ENCODE results near the gene DTNA. TPM values are rescaled to one million over a fixed set of nuclear protein-coding genes. Genes with fewer than 3 reads are reported as not detected.
A peak's percentile ranks its signal among the peaks of the same experiment; 100 is the strongest.
"Not testable (repeated sequence)": the region's sequence is repeated elsewhere in the genome, so short reads cannot be mapped to it uniquely, and the experiment has no call there.

DTNA gene
- polyA plus RNA-seq (ENCODE audit: insufficient read length in 3 of 3) = 10 to 100 TPM; 17.4 to 19.5 (median 19.2) TPM
- long read RNA-seq, donor 1 = 0 reads
- long read RNA-seq, donor 2 = 0 reads
- long read RNA-seq, donor 3, partial matches to known transcripts = 0 of 1 reads
- long read RNA-seq, donor 3, other reads (novel, unspliced or antisense) = 0 of 1 reads
- long read RNA-seq, donor 4 = 0 reads
- long read RNA-seq, donor 5 = 0 reads
- long read RNA-seq, donor 6 = 0 reads
- long read RNA-seq, donor 7 = 0 reads
- long read RNA-seq, donor 8 = 0 reads
- long read RNA-seq, donor 9, partial matches to known transcripts = 0 of 2 reads
- long read RNA-seq, donor 9, other reads (novel, unspliced or antisense) = 0 of 2 reads
- long read RNA-seq, donor 10 = 0 reads
- long read RNA-seq, donor 11 = 0 reads
- long read RNA-seq, donor 12 = 0 reads
- long read RNA-seq, donor 13, partial matches to known transcripts = 0 of 1 reads
- long read RNA-seq, donor 13, other reads (novel, unspliced or antisense) = 0 of 1 reads
- long read RNA-seq, donor 14 = 0 reads
- long read RNA-seq, donor 15 = 0 reads
- long read RNA-seq, donor 16 = 0 reads

- DNase-seq = peak; percentile 84
Observed at GRCh38 chr18:34709750-34710441, at the start of gene DTNA. DTNA (plus strand) TSS chr18:34710298; CDS start chr18:34755977, 45,679 bp downstream.

- no peak for DNase-seq
Observed at GRCh38 chr18:34660572-34660971, 49.5 kb upstream of the DTNA start.

- no peak for DNase-seq
Observed at GRCh38 chr18:34661464-34662087, 48.5 kb upstream of the DTNA start.

DNA sequence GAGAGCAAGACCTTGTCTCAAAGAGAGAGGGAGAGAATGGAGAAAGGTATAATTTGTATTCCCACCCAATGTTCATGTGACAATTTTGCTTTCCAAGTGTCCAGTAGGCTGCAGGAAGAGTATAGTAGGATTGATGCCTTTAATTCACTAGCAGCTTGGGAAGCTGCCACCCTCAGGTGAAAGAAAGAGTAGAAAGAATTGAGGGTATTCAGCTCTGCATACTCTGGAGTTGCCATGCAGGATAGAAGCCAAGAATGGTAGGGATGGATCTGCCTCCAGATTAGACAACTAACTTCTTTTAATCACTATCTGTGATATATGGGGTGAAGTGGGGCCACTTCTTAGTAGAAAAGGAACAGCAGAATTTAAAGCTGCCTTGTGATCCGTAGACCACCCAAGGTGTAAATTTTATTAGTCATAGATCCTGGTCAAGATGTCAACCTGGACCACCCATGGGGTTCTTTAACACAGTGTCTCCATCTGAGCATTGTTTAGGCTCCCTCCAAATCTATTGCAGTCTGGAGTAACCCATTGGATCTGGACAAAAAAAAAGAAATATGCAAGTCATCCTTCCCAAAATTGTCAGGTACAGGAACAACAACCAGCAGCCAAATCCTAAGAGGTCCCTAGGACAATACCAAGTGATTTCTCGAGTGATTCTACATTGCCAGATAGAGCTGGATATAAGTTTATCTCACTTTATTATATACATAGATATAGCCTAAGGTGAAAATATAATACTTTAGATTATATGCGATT, 33.1 kb upstream of the DTNA start:
- no peak for DNase-seq

DNA sequence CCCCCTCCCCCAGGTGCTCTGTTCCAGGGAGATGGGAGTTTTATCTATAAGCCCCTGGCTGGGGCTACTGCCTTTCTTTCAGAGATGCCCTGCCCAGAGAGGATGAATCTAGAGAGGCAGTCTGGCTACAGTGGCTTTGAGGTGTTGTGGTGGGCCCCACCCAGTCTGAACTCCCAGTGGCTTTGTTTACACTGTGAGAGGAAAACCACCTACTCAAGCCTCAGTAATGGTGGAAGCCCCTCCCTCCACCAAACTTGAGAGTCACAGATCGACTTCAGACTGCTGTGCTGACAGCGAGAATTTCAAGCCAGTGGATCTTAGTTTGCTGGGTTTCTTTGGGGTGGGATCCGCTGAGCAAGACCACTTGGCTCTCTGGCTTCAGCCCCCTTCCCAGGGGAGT, 20.3 kb upstream of the DTNA start:
- not testable (repeated sequence) for DNase-seq

- DNase-seq = no peak
Observed at GRCh38 chr18:34691614-34692013, 18.5 kb upstream of the DTNA start.

- no peak for DNase-seq
Observed at GRCh38 chr18:34694591-34695165, 15.4 kb upstream of the DTNA start.

GRCh38 chr18:34695310-34695709, 14.8 kb upstream of the DTNA start:
- DNase-seq = peak; percentile 75

DNA sequence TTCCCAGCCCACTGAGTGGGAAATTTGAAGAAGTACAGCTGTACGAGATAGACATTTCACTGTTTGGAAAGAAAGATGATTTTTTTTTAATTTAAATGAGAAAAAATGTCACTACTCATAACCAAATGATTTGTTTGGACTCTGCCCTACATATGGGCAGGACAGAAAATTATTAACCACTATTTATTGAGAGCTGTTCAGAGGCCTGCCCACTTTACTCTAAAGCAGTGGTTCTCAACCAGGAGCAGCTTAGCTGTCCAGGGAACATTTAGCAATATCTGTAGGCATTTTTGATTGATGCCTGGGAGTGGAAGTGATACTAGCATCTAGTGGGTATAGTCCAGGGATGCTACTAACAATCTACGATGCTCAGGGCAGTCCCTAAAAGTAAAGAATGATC, 13.4 kb upstream of the DTNA start:
- no peak for DNase-seq

GRCh38 chr18:34697233-34697632, 12.9 kb upstream of the DTNA start:
- DNase-seq = no peak

DNA sequence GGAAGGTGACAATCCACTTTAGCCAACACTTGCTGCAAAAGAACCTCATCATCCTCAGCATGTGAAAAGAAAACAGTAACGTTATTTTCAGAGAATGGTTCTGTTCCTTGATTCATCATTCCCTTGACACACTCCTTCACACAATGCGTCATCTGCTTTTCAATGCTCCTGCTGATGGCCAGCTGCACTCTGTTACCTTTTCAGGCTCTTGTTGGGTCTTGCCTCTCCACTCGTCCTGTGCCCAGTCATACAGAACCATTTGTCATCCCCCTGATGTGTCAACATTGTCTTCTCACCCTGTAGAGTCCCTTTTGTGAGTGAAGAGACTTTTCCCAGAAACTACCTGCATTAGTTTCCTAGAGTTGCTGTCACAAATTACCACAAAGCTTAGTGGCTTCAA, 12.2 kb upstream of the DTNA start:
- DNase-seq = no peak

GRCh38 chr18:34701911-34702310, 8.2 kb upstream of the DTNA start:
- DNase-seq = no peak

DNA sequence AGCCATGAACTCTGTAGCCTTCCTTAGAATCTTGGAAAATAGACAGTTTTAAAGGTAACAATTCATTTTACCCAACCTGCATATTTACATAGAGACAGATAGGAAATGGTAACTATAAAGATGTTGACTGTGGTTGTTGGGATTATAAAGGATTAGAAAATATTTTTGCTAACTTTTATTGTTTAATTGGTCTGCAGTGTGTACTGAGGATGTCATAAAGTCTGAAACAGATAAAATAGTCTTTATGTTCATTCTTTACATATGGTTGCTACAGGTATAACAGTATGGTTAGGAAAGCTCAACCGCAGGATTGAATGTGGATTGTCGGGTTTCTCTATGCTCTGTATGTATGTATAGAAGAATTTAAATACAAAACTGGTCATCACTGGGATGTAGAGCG, 7.3 kb upstream of the DTNA start:
- DNase-seq = no peak

DNA sequence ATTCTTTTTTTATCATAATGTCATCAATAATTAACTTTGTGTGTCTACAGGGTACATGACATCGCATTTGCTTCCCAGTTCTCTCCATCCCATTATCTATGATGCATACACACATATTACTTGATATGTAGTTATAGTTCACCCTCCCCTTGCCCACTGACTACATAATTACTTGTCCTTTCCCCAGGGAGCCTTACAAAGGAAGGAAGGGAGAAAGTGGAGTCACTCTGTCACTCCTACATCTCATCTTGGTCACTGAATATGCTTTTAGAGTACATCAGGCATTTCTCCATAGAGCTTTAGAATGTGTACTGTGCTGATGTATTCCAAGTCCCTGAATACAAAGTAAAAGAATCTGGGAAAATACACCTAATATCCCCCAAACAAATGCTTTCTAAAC, 6.0 kb upstream of the DTNA start:
- no peak for DNase-seq

DNA sequence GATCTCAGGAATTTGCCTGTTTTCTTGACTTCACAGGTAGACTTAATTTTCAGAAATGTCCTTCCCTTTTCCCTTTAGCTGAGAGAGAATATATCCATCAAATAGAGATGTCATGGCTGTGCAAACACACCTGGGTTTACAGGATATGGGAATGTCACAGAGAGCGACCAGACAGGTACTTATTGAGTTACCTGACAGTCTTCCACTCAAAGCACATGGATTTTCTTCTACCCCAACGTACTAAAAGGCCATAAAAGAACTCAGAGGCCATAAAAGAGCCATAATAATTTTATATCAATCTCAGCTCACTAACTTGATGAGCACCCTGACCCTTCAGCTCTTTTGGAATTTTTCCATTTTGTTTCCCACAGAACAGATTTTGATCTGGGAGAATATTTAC, 5.3 kb upstream of the DTNA start:
- no peak for DNase-seq

DNA sequence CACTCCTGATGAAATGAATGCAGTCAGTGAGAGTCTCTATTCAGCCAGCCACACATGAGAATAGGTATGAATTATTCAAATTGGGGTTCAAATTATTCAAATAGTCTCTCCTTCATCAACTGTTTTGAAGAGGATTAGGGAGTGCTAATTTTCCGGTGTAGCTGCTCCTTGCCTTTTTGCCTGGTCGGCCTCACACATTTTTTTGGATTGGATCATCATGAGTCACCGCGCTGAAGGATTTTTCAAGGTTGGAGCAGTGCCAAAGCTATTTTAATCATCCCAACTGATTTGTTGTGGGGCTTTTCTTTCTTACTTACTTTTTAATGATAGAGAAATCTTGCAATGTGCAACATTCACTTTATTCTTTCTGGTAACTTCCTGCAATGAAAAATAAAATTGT, 2.4 kb upstream of the DTNA start:
- DNase-seq = peak; percentile 67

DNA sequence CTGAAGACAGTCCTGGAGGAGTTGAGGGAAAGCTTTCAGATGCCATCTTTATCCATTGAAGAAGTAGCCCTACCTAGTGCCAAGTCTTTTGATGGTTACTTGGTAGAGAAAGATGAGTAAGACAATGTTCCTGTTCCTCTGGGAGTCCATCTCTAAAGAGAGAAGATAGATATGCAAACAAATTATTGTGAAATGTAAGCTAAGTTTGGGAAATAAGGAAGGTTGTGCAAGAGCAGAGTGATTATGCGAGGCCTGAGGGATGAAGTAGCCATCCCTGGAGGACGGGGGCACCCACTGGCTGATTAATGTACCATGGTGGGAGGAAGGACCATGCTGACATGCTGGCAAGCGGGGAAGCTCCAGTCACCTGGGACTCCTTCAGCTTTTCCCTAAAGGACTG, 994 bp upstream of the DTNA start:
- DNase-seq = no peak

DNA sequence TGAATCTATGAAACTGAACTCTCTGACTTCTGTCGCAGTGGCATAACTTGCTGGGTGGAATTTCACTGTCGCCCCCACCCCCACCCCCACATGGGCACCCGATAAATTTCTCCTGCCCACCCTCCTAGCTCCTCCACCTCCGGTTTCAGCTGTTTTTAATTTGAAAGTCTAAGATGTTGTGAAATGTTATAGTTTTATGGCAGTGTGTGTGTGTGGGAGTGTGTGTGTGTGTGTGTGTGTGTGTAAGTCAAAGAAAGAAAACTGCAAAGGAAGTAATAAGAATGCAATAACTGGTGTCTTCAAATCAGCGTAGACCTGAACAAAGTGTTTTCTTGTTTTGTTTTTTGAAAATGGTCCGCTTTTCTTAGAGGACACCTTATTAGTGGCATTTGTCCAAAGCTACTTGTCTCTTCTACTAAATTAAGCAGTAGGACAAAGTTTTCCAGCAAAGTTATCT, 388 bp downstream of the DTNA start:
- no peak for DNase-seq

DNA sequence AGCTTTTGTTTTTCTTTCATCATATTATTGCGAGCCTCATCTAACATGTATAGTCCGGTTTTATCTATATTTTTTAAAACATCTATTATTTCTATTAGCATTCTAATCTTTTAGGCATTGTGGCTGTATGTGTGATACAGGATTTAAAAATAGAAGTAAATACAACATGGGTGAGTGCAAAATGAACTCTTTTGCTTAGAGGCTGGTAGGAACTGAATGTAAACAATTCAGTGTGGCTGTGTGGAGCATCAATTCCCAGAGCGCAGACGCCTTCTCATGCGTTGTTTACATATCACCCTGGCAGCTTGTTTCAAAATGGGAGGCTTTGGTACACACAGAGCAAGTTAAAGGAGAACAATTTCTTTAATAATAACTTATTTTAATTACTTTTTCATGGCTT, 836 bp downstream of the DTNA start:
- peak; percentile 65 for DNase-seq

- DNase-seq = not testable (repeated sequence)
Observed at GRCh38 chr18:34716111-34716510, 6.0 kb downstream of the DTNA start.

DNA sequence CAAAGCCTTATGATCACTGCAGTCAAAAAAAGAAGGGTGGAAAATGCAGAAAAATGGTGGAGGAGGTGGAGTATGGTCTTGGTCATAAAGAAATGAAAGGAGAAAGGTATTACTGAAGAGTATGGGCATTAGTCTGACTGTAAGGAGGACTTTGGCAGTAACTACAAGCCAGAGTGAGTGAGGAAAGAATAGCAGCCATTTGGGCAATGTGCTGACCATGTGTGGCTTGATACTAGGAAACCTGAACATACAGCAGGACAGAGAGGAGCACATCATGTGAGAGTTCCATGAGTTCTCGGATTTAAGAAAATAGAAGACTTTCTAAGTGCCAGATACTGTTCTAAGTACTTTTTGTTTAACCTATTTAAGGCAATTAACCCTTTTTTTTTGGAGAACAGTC, 8.5 kb downstream of the DTNA start:
- no peak for DNase-seq
